CD4-positive, alpha-beta T cell treated with Interleukin-15 for 1 hour (primary cell): Measurements from ENCODE around the gene XRCC6.
"Not testable (repeated sequence)": the region's sequence is repeated elsewhere in the genome, so short reads cannot be mapped to it uniquely, and the experiment has no call there.

Experiments used
- DNase-seq: peaks from one replicate; pipeline ENCODE4 v3.0.0-alpha.2; 2020

The XRCC6 gene

GRCh38 chr22:41621099-41621910 is at the start of gene XRCC6:
Gene XRCC6, plus strand, starts transcription at chr22:41621295. Its CDS starts 710 bp downstream, at chr22:41622005.
- peak; percentile 100 for DNase-seq

DNA sequence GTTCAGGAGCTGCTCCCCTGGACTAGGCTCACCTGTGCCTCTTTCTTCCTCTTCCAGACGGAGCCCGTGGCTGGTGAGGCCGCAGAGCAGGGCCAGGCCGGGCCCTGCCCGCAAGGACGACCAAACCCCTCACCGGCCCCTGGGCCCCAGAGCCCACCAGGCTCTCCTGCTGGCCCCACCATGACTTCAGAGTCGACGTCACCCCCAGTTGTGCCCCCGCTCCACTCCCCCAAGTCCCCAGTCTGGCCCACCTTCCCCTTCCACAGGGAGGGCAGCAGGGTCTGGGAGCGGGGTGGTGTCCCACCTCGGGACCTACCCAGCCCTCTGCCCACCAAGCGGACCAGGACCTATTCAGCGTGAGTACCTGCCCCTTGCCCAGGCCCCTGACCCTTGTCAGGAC is 49.3 kb upstream of the XRCC6 start:
- DNase-seq = no peak

DNA sequence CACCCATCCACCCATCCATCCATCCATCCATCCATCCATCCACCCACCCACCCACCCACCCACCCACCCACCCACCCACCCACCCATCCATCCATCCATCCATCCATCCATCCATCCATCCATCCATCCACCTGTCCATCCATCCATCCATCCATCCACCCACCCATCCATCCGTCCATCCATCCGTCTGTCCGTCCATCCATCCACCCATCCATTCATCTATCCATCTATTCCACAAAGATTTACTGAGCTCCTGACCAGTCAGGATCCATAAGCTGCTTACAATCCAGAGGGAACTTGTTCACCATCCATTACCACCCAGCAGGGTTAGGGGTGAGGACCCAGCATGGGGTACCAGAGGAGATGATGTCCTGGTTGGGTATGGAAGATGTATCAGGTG is 48.8 kb upstream of the XRCC6 start:
- DNase-seq = not testable (repeated sequence)

GRCh38 chr22:41573677-41574076 is 47.4 kb upstream of the XRCC6 start:
- DNase-seq = no peak

GRCh38 chr22:41574847-41575381 is 46.2 kb upstream of the XRCC6 start:
- no peak for DNase-seq

- no peak for DNase-seq
Measured at GRCh38 chr22:41575533-41575932, 45.6 kb upstream of the XRCC6 start.

GRCh38 chr22:41576877-41577276 is 44.2 kb upstream of the XRCC6 start:
- DNase-seq = no peak

DNA sequence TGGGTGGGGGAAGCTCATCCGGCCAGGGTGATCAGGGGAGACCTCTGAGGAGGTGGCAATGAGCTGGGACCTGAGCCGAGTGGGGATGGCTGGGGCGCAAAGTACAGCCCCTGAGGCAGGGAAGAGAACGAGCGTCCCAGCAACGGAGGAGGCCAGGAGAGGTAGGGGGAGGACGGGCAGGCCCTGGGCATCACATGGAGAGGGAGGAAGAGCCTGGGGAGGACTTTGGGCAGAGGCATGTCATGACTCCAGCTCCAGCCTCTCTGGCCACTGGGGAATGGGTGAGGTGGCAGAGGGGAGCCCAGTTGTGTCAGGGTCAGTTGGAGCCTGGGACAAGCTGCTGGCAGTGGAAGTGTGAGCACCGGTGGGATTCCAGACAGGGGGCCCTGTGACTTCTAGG is 43.0 kb upstream of the XRCC6 start:
- DNase-seq = no peak

DNA sequence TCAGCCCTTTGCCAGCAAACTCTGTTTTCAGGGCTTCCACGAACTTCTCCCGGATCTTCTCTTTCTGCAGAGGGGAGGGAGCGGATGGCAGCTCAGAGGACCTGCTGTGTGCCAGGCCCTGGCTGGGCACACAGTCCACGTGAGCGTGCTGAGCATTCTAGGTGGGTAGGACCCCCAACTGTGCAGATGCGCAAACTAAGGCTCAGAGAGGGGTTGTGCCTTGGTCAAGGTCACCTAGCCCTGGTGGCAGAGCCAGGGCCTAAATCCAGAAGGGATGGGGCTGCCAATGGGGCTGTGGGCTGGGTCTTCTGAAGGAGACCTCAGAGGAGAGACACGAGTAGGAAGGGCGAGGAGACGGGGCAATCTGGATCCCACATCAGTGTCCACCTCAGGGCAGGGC is 42.3 kb upstream of the XRCC6 start:
- DNase-seq = no peak

DNA sequence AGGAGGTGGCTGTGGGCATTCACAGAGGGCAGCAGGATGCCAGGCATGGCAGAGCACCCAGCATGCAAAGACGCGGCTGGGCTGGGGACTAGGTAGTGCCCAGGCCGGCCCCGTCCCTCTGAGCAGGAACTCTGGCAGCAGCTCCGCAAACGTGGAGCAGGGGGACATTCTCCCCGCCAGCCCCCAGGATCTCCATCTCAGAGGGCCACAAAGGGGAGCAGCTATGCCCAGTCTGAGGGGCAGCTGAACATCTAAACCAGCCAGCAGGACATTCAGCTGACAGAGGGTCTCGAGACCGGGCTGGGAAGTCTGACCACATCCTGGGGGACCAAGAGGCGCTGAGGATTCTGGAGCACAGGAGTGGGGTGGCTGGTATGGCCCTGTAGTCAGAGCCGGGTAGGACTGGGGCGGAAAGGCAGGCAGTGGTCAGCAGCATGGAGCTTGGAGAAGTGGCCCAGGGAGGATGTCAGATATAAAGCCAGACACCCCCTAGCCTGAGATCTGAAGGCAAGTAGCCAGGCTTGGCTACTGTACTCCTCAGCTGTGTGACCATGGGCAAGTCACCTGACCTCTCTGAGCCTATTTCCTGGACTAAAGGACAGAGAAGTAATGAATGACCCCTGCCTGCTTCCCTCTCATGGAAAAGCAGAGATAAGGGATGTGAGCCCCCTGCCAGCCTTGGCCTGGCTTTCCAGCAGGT is 41.6 kb upstream of the XRCC6 start:
- DNase-seq = no peak

DNA sequence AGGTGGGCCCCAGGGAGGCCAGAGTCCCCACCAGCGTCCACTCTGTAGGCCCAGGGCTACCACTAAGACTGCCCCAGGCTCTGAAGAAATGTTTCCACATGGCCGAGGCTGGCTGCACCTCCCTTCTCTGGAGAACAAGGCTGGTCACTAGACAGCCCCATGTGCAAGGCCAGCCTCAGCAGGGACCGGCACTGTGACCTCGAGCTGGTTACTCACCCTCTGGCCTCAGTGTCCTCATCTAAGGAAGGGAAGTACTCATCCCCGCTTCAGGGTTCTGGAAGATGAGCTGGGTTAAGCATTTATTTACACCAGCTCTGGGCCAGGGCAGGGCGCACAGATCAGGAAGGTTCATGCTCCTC is 41.1 kb upstream of the XRCC6 start:
- no peak for DNase-seq

GRCh38 chr22:41582694-41583093 is 38.4 kb upstream of the XRCC6 start:
- DNase-seq = no peak

DNA sequence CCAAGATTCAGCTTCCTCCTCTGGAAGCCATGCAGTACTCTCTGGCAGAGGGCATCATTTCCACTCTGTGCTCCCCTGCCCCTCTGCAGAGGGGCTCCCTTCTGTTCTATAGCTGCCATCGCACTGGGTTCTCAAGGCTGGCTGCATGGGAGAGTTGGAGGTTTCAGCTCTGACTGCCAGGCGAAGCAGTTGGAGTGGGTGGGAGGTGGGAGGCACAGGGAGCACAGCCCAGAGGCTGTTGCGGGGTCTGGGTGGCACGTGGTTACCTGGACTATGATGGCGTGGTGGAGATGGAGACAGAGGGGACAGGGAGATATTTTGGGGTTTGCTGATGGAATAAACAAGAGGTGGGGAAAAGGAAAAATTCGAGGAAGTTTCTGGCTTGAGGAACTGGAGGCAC is 36.2 kb upstream of the XRCC6 start:
- no peak for DNase-seq

DNA sequence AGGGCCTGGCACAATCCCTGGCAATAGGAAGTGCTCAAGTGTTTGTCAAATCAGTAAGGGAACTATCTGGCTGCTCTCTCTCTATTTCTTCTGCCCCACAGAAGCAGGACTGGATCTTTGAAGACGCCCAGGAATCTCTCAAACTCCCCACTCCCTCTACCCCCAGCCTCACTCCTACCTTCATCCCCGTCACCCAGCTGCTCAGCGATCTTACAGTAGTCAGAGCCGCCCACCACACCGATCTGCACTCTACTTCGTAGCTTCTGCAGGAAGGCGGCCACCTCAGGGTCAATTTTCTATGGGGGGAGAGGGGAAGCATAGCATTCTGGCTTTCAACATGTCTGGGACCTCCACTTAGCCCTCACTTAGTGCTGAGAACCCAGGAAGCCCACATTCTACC is 35.2 kb upstream of the XRCC6 start:
- no peak for DNase-seq

DNA sequence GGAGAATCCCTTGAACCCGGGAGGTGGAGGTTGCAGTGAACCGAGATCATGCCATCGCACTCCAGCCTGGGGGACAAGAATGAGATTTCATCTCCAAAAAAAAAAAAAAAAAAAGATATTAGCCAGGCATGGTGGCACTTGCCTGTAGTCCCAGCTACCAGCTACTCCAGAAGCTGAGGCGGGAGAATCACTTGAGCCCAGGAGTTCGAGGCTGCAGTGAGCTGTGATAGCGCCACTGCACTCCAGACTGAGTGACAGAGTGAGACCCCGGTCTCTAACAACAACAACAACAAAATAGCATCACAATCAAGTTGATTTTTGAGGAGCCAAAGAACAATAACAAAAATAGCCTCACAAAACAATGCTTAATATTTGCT is 33.8 kb upstream of the XRCC6 start:
- DNase-seq = no peak

- peak; percentile 100 for DNase-seq
Measured at GRCh38 chr22:41589391-41590241, 31.5 kb upstream of the XRCC6 start, which contains the start of gene PMM1. Gene PMM1, minus strand, starts transcription at chr22:41589840. Its CDS starts 35 bp downstream, at chr22:41589805.

GRCh38 chr22:41593336-41593960 is 27.6 kb upstream of the XRCC6 start:
- DNase-seq = not testable (repeated sequence)

GRCh38 chr22:41595703-41596102 is 25.4 kb upstream of the XRCC6 start:
- DNase-seq = no peak

- peak; percentile 28 for DNase-seq
Measured at GRCh38 chr22:41596776-41597634, 24.1 kb upstream of the XRCC6 start.

GRCh38 chr22:41597635-41597953 is 23.5 kb upstream of the XRCC6 start:
- DNase-seq = no peak

DNA sequence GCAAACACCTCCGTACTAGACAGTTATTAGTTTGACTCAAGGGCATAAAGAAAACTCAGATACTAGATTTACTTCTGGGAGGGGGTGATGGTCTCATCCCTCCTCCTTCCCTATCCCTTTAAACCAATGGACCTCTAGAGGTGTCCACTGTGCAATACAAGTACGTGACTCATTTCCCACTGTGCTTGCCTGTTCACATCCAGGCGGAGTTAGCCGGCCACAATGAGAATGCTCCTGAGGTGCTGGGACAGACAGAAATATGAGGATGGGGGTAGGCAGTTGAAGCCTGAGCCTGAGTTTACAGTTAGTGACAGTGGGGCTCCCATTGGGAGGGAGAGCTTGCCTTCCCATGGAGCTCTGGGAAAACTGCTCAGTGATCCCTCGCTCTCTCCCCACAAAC is 23.0 kb upstream of the XRCC6 start:
- no peak for DNase-seq
